Measurements from ENCODE around the gene FOSB. TPM values are rescaled to one million over a fixed set of nuclear protein-coding genes. Genes with fewer than 3 reads are reported as not detected.
"Not testable (repeated sequence)": the region's sequence is repeated elsewhere in the genome, so short reads cannot be mapped to it uniquely, and the experiment has no call there.

Gene FOSB
- total and polyA plus RNA-seq, 2 donors from 2014 or later, result 0.73 to 0.98 TPM

GRCh38 chr19:45428384-45429231, 39.2 kb upstream of the FOSB start:
- FAIRE-seq (no peak), DNase-seq (peak in 1 of 5 donors; percentile 72)
- H3K9ac ChIP-seq (ENCODE audit: low read length in 3 of 3), result peak overlapping the region in 1 of 3 donors; percentile 46
- peak overlapping the region in 2 of 3 donors; percentile 34 to 55 for H3K4me3 ChIP-seq (ENCODE audit: low read length in 3 of 3)
- no peaks in the 10 kb centered on the region for H3K36me3 ChIP-seq (ENCODE audit: control insufficient read depth in 2 of 3, insufficient read depth in 3 of 3, low read length in 3 of 3)
- peak overlapping the region in 1 of 2 donors; percentile 48 for H3K27ac ChIP-seq (ENCODE audit: low read depth in 2 of 2, low read length in 2 of 2)
- H3K27me3 ChIP-seq (ENCODE audit: control insufficient read depth, insufficient read depth, low read length), result no peaks in the 10 kb centered on the region
- intact Hi-C loops (cut with DNase I), result no loop called here
- no peak for TF ChIP-seq CTCF (IDR thresholded peaks at IDR 0.05; ENCODE audit: borderline replicate concordance, extremely low read depth, insufficient read depth)
- no peaks in the 10 kb centered on the region for H3K9me3 ChIP-seq (ENCODE audit: control insufficient read depth in 2 of 3, insufficient read depth in 1 of 3, low read length in 3 of 3)
- H3K4me1 ChIP-seq (ENCODE audit: control insufficient read depth in 2 of 3, insufficient read depth in 2 of 3, low read depth in 1 of 3, low read length in 3 of 3), result peaks cover 0 to 9% (median 0%) of the 10 kb centered on the region in 3 donors

- H3K27me3 ChIP-seq (ENCODE audit: control insufficient read depth, insufficient read depth, low read length); H3K9me3 ChIP-seq (ENCODE audit: control insufficient read depth in 2 of 3, insufficient read depth in 1 of 3, low read length in 3 of 3); intact Hi-C loops (cut with DNase I); H3K4me3 ChIP-seq (ENCODE audit: low read length in 3 of 3); FAIRE-seq; H3K27ac ChIP-seq (ENCODE audit: low read depth in 2 of 2, low read length in 2 of 2); H3K36me3 ChIP-seq (ENCODE audit: control insufficient read depth in 2 of 3, insufficient read depth in 3 of 3, low read length in 3 of 3); H3K9ac ChIP-seq (ENCODE audit: low read length in 3 of 3); DNase-seq; H3K4me1 ChIP-seq (ENCODE audit: control insufficient read depth in 2 of 3, insufficient read depth in 2 of 3, low read depth in 1 of 3, low read length in 3 of 3): not testable (repeated sequence)
These were observed 37.9 kb upstream of the FOSB start for GRCh38 chr19:45429896-45430295.

GRCh38 chr19:45431008-45431407, 36.8 kb upstream of the FOSB start:
- H3K36me3 ChIP-seq (ENCODE audit: control insufficient read depth in 2 of 3, insufficient read depth in 3 of 3, low read length in 3 of 3); H3K4me3 ChIP-seq (ENCODE audit: low read length in 3 of 3); H3K27me3 ChIP-seq (ENCODE audit: control insufficient read depth, insufficient read depth, low read length); intact Hi-C loops (cut with DNase I); DNase-seq; H3K9ac ChIP-seq (ENCODE audit: low read length in 3 of 3); H3K27ac ChIP-seq (ENCODE audit: low read depth in 2 of 2, low read length in 2 of 2); H3K4me1 ChIP-seq (ENCODE audit: control insufficient read depth in 2 of 3, insufficient read depth in 2 of 3, low read depth in 1 of 3, low read length in 3 of 3); H3K9me3 ChIP-seq (ENCODE audit: control insufficient read depth in 2 of 3, insufficient read depth in 1 of 3, low read length in 3 of 3); FAIRE-seq: not testable (repeated sequence)

GRCh38 chr19:45432543-45432942, 35.3 kb upstream of the FOSB start:
- H3K4me3 ChIP-seq (ENCODE audit: low read length in 3 of 3); H3K9me3 ChIP-seq (ENCODE audit: control insufficient read depth in 2 of 3, insufficient read depth in 1 of 3, low read length in 3 of 3); H3K27me3 ChIP-seq (ENCODE audit: control insufficient read depth, insufficient read depth, low read length); intact Hi-C loops (cut with DNase I); DNase-seq; H3K4me1 ChIP-seq (ENCODE audit: control insufficient read depth in 2 of 3, insufficient read depth in 2 of 3, low read depth in 1 of 3, low read length in 3 of 3); FAIRE-seq; H3K36me3 ChIP-seq (ENCODE audit: control insufficient read depth in 2 of 3, insufficient read depth in 3 of 3, low read length in 3 of 3); H3K9ac ChIP-seq (ENCODE audit: low read length in 3 of 3); H3K27ac ChIP-seq (ENCODE audit: low read depth in 2 of 2, low read length in 2 of 2): not testable (repeated sequence)

GRCh38 chr19:45437328-45437727, 30.5 kb upstream of the FOSB start:
- TF ChIP-seq CTCF (IDR thresholded peaks at IDR 0.05; ENCODE audit: borderline replicate concordance, extremely low read depth, insufficient read depth), result no peak
- H3K4me3 ChIP-seq (ENCODE audit: low read length in 3 of 3), result no peak overlapping the region
- H3K36me3 ChIP-seq (ENCODE audit: control insufficient read depth in 2 of 3, insufficient read depth in 3 of 3, low read length in 3 of 3), result no peaks in the 10 kb centered on the region
- H3K27me3 ChIP-seq (ENCODE audit: control insufficient read depth, insufficient read depth, low read length), result no peaks in the 10 kb centered on the region
- DNase-seq (no peak), FAIRE-seq (no peak)
- intact Hi-C loops (cut with DNase I), result loop anchor here (5.0 kb wide), 1 partner anchor 45 kb away; no protein-coding TSS in a partner anchor
- H3K9ac ChIP-seq (ENCODE audit: low read length in 3 of 3), result no peak overlapping the region
- no peaks in the 10 kb centered on the region for H3K9me3 ChIP-seq (ENCODE audit: control insufficient read depth in 2 of 3, insufficient read depth in 1 of 3, low read length in 3 of 3)
- no peak overlapping the region for H3K27ac ChIP-seq (ENCODE audit: low read depth in 2 of 2, low read length in 2 of 2)
- no peaks in the 10 kb centered on the region for H3K4me1 ChIP-seq (ENCODE audit: control insufficient read depth in 2 of 3, insufficient read depth in 2 of 3, low read depth in 1 of 3, low read length in 3 of 3)

Data from kidney (tissue), 14 donors.